GM12875 (cell line): Measurements from ENCODE around the gene ZC3HAV1L.
"Not testable (repeated sequence)": the region's sequence is repeated elsewhere in the genome, so short reads cannot be mapped to it uniquely, and the experiment has no call there.

ENCODE experiments used
- H3K4me3 ChIP-seq: one replicate; pipeline ENCODE4 v1.5.1; 2011; ENCODE audit warnings: low read depth, low read length, control low read depth
- TF ChIP-seq, protein P1 (sequence below): IDR thresholded peaks from 2 replicates; pipeline ENCODE4 v1.5.1; 2011; ENCODE audit warnings: low read depth, mild to moderate bottlenecking, control low read depth, inconsistent platforms, low read length, moderate library complexity, borderline replicate concordance; ENCODE audit not compliant: insufficient read depth

ZC3HAV1L gene

DNA sequence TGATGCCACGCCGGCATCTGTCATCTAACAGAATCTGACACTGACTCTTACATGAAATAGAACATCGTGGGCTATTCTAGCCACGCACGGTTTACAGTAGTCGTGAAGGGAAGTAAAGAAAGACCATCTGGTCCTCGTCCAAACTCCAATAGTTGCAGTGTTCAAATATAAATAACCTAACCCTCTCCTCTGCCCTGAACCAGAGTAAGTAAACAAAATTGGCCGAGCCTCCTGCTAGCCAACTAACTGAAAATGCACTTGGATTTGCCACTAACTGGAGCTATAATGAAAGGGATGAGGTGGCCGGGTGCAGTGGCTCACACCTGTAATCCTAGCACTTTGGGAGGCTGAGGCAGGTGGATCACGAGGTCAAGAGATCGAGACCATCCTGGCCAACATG lies 29.5 kb upstream of the ZC3HAV1L start:
- TF ChIP-seq, protein P1, sequence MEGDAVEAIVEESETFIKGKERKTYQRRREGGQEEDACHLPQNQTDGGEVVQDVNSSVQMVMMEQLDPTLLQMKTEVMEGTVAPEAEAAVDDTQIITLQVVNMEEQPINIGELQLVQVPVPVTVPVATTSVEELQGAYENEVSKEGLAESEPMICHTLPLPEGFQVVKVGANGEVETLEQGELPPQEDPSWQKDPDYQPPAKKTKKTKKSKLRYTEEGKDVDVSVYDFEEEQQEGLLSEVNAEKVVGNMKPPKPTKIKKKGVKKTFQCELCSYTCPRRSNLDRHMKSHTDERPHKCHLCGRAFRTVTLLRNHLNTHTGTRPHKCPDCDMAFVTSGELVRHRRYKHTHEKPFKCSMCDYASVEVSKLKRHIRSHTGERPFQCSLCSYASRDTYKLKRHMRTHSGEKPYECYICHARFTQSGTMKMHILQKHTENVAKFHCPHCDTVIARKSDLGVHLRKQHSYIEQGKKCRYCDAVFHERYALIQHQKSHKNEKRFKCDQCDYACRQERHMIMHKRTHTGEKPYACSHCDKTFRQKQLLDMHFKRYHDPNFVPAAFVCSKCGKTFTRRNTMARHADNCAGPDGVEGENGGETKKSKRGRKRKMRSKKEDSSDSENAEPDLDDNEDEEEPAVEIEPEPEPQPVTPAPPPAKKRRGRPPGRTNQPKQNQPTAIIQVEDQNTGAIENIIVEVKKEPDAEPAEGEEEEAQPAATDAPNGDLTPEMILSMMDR = no peak

DNA sequence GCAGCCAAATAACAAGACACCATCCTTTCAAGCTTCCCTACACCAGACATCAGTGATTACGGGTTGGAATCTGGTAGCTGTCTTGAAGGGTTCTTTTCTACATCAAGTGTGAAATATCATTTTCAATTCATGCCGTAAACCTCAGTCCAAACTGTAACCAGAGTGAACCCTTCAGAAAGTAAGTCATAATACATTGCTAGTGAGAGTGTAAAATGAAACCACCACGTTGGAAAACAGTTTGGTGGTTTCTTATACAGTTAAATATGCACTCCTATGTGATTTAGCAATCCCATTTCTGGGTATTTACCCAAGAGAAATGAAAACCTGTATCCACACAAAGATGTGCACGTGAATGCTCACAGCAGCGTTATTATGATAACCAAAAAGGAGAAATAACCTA lies 25.6 kb upstream of the ZC3HAV1L start:
- H3K4me3 ChIP-seq = no peak overlapping the region
- TF ChIP-seq, protein P1 = no peak

More for the DNA sequence above, 29.5 kb upstream of the ZC3HAV1L start:
- H3K4me3 ChIP-seq = no peak overlapping the region

DNA sequence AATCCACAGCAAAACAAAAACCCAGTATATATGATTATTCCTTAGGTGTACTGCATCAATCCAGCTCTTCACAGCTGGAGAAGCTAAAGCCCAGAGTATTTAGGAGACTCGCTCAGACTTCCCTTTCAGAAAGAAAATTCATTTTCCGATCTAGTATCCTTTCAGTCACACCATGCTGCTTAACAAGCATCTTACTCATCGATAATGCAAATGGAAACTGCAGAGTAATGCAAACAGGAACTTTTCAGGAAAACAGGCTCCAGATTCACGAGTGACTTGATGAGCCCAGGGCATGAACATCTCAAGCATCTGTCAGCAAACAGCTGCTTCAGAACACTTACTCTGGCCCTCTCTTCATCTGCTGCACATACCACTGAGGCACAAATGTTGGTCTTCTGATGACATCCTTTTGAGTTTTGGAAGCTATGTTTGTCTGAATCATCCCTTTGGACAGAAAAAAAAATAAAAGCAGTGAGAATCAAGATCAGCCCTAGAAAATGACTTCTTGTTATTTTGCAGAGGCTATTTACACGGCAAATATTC lies 24.9 kb upstream of the ZC3HAV1L start:
- H3K4me3 ChIP-seq = no peak overlapping the region
- TF ChIP-seq, protein P1 = no peak

DNA sequence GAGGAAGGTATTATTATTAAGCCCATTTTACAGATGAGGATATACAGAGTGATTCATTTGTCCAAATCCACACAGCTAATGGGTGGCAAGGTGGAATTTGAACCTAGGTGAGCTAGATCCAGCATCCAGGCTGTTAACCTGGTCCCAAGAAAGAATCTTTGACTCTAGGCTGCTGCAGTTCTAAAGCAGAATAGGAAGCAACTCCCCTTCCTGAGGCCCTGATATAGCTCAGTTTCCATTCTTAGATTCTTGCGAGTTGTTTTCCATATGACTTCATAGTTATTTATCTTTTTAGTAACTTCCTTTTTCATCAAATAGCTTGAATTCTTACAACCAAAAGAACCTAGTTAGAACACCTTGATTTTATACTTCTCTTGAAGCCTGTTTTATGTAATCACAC lies 24.1 kb upstream of the ZC3HAV1L start:
- no peak overlapping the region for H3K4me3 ChIP-seq
- TF ChIP-seq, protein P1 = no peak

DNA sequence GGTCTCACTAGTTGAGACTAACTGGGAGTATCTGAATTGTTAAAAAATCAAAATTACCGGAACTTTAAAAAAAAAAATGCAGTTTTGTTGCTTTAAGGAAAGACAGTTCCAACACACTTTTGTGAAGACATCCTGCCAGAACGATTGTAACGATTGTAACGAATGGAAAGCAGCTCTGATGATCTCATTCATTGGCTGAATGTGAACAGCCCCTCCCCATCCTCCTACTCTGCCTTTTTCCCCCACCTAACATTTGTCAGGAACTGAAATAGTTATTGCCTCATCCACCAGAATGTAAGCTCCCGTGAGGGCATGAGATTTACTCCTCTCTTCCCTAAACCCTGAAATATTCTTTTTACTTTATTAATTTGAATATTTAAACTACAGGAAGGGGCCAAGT lies 23.1 kb upstream of the ZC3HAV1L start:
- H3K4me3 ChIP-seq = no peak overlapping the region
- TF ChIP-seq, protein P1 = no peak

DNA sequence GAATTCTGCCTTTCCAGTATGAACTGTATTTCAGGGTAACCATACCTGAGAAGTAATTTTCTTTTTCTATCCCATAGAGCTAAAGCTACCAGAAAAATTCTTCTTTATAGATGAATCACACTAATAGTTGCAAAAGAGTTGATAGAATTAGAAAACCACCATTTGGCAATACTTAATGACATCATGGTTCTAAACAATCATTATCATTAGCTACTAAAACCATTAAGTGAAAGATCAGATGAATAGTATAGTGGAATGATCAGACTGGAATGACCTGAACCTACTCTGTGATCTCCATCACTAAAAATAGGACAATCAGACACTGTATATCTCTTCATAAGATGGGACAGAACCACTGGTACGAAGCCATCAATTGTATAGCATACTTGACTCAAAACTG lies 19.8 kb upstream of the ZC3HAV1L start:
- H3K4me3 ChIP-seq = no peak overlapping the region
- TF ChIP-seq, protein P1 = no peak

DNA sequence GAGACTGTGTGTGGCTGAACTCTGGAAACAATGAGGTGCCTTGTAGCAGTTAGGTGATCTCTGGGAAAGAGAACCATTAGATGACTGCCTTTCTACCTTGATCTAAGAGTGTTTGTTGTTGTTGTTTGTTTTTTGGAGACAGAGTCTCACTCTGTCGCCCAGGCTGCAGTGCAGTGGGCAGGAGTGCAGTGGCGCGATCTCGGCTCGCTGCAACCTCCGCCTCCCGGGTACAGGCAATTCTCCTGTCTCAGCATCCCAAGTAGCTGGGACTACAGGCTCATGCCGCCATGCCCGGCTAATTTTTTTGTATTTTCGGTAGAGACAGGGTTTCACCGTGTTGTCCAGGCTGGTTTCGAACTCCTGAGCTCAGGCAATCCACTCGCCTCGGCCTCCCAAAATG lies 18.8 kb upstream of the ZC3HAV1L start:
- H3K4me3 ChIP-seq = not testable (repeated sequence)

DNA sequence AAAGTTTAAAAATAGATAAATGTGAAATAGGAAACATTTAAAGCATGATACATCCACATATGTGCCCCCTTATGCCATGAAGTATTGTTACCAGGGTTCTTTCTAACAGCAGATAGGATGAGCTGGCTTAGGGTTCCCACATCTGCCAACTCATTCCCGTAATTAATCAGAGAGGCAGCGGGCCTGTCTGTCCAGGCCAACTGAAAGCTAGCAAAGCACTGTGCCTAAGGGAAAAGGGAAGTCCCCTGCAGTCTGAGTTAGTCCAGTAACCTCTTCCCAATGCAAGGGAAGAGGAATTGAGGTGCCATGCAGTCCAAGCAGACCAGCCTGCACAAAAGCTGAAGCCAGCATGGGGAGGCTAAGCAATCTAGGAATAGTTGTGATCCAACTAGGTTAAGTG lies 18.3 kb upstream of the ZC3HAV1L start:
- TF ChIP-seq, protein P1 = no peak
- no peak overlapping the region for H3K4me3 ChIP-seq
